HCT116 (cell line): ENCODE data around the gene CCDC81. TPM values are rescaled to one million over a fixed set of nuclear protein-coding genes. Genes with fewer than 3 reads are reported as not detected.

Experiments used
- ATAC-seq: fragments of 200-7000 bp; cut with Tn5 transposase; 2 replicates; pipeline ENCODE4 v1.9.1; 2020; ENCODE audit warnings: mild to moderate bottlenecking, moderate library complexity
- BruUV-seq: library from RNA; stranded (reverse); fragments of 400-500 nt; replicated peaks from 2 replicates; lab custom pipeline; 2021; lab: Mats Ljungman, UMichigan
- CTCF ChIA-PET: fragments of 300-600 bp; sonication (Branson Sonifier 250); formaldehyde crosslinking; loops from one replicate; lab custom pipeline; 2021; ENCODE audit warnings: antibody characterized with exemption; lab: Charles Lee
- POLR2A ChIA-PET: fragments of 300-600, 350-600 bp; sonication (Branson Sonifier 250); formaldehyde crosslinking; loops from one replicate; lab custom pipeline; 2021; ENCODE audit warnings: antibody characterized with exemption; lab: Charles Lee
- RAD21 ChIA-PET, 2 experiments: fragments of 300-600 bp; sonication (Branson Sonifier 250); formaldehyde crosslinking; loops; one replicate each; lab custom pipeline; 2023; ENCODE audit warnings: low total read pairs in 2 of 2; ENCODE audit not compliant: uncharacterized antibody in 2 of 2, unreplicated experiment in 2 of 2, low non-redundant PET in 1 of 2; lab: Charles Lee
- DNase-seq: peaks from one replicate; pipeline ENCODE4 v3.0.0-alpha.2; 2010; ENCODE audit warnings: low read depth, low spot score
- H2AFZ ChIP-seq: fragments of 200-600 bp; shearing (Covaris generic), sonication (generic); 2 replicates; pipeline ENCODE4 v1.6.1; 2017; ENCODE audit warnings: low read depth, mixed run types, mixed read lengths, antibody characterized with exemption, low read length; ENCODE audit not compliant: poor library complexity, severe bottlenecking
- H3K27ac ChIP-seq: 2 replicates; pipeline ENCODE4 v1.5.1; 2012; ENCODE audit warnings: low read depth, low read length
- H3K27me3 ChIP-seq: fragments of 200-600 bp; sonication (generic); 2 replicates; pipeline ENCODE4 v1.6.1; 2016; ENCODE audit warnings: mixed run types, low read length, mixed read lengths; ENCODE audit not compliant: insufficient read depth
- H3K36me3 ChIP-seq, 2 experiments: fragments of 200-500 bp in 1 of 2; fragments of 200-600 bp in 1 of 2; sonication (Bioruptor generic) in 1 of 2; sonication (generic) in 1 of 2; 2 replicates each; pipeline versions ENCODE4 v1.5.1 to v1.6.1; 2014 to 2016; ENCODE audit warnings: low read length in 2 of 2, inconsistent platforms in 1 of 2, mixed read lengths in 1 of 2, mixed run types in 1 of 2; ENCODE audit not compliant: insufficient read depth in 2 of 2, control insufficient read depth in 1 of 2
- H3K4me1 ChIP-seq, 2 experiments: fragments of 200-600 bp in 1 of 2; sonication (generic) in 1 of 2; 2 replicates each; pipeline versions ENCODE4 v1.5.1 to v1.6.1; 2012 to 2017; ENCODE audit warnings: low read length in 2 of 2, inconsistent platforms in 1 of 2, mild to moderate bottlenecking in 1 of 2, mixed read lengths in 1 of 2, mixed run types in 1 of 2, moderate library complexity in 1 of 2; ENCODE audit not compliant: insufficient read depth in 2 of 2, control insufficient read depth in 1 of 2
- H3K4me2 ChIP-seq: fragments of 200-600 bp; sonication (generic); 2 replicates; pipeline ENCODE4 v1.6.1; 2017; ENCODE audit warnings: mixed run types, low read length, mixed read lengths
- H3K4me3 ChIP-seq, 2 experiments: fragments of 200-600 bp in 1 of 2; sonication (generic) in 1 of 2; replicated peaks in 1 of 2; 2 replicates each; pipeline ENCODE4 v1.5.1; 2011 to 2016; ENCODE audit warnings: low read length in 2 of 2, control low read depth in 1 of 2, low read depth in 1 of 2, mild to moderate bottlenecking in 1 of 2, mixed read lengths in 1 of 2, mixed run types in 1 of 2
- H3K79me2 ChIP-seq: fragments of 200-600 bp; sonication (generic); 2 replicates; pipeline ENCODE4 v1.6.1; 2017; ENCODE audit warnings: mild to moderate bottlenecking, mixed run types, low read length, moderate library complexity, mixed read lengths; ENCODE audit not compliant: insufficient read depth
- H3K9ac ChIP-seq: fragments of 200-600 bp; sonication (generic); 2 replicates; pipeline ENCODE4 v1.6.1; 2016; ENCODE audit warnings: low read length, mixed read lengths
- H3K9me2 ChIP-seq: fragments of 200-600 bp; sonication (generic), shearing (Covaris generic); 2 replicates; pipeline ENCODE4 v1.6.1; 2017; ENCODE audit warnings: mixed run types, mild to moderate bottlenecking, moderate library complexity; ENCODE audit not compliant: insufficient read depth
- H3K9me3 ChIP-seq, 2 experiments: fragments of 200-500 bp in 1 of 2; fragments of 200-600 bp in 1 of 2; sonication (Bioruptor generic) in 1 of 2; sonication (generic) in 1 of 2; 2 replicates each; pipeline ENCODE4 v1.6.1; 2014 to 2017; ENCODE audit warnings: low read length in 2 of 2, mixed read lengths in 2 of 2, inconsistent platforms in 1 of 2, low read depth in 1 of 2, mild to moderate bottlenecking in 1 of 2, mixed run types in 1 of 2, moderate library complexity in 1 of 2; ENCODE audit not compliant: control insufficient read depth in 1 of 2, insufficient read depth in 1 of 2
- H4K20me1 ChIP-seq: fragments of 200-600 bp; sonication (generic), shearing (Covaris generic); 2 replicates; pipeline ENCODE4 v1.6.1; 2017; ENCODE audit warnings: mixed run types, mild to moderate bottlenecking, moderate library complexity; ENCODE audit not compliant: insufficient read depth
- ELF1 ChIP-seq: IDR thresholded peaks from 2 replicates; pipeline ENCODE4 v1.6.1; 2012; ENCODE audit warnings: low read depth, borderline replicate concordance
- EZH2phosphoT487 ChIP-seq: fragments of 200-600 bp; IDR thresholded peaks from 2 replicates; pipeline ENCODE4 v1.6.1; 2018; ENCODE audit warnings: antibody characterized with exemption, borderline replicate concordance
- POLR2AphosphoS5 ChIP-seq: IDR thresholded peaks from 2 replicates; pipeline ENCODE4 v1.6.1; 2011; ENCODE audit warnings: mild to moderate bottlenecking, low read depth, low read length, moderate library complexity
- RAD21 ChIP-seq: IDR thresholded peaks from 2 replicates; pipeline ENCODE4 v1.6.1; 2012; ENCODE audit warnings: low read depth, mild to moderate bottlenecking
- SIN3A ChIP-seq: IDR thresholded peaks from 2 replicates; pipeline ENCODE4 v1.6.1; 2012; ENCODE audit warnings: low read depth
- SRF ChIP-seq: IDR thresholded peaks from 2 replicates; pipeline ENCODE4 v1.6.1; 2012; ENCODE audit warnings: low read depth
- TCF7L2 ChIP-seq: IDR thresholded peaks from 2 replicates; pipeline ENCODE4 v1.7.0; 2011; ENCODE audit warnings: borderline replicate concordance, inconsistent platforms; ENCODE audit not compliant: insufficient read depth, insufficient read length; ENCODE audit errors: extremely low read depth
- ZFX ChIP-seq: fragments of 450-650 bp; IDR thresholded peaks from 2 replicates; pipeline ENCODE4 v1.6.1; 2017
- intact Hi-C: fragments of 100-400 bp; cut with micrococcal nuclease; formaldehyde crosslinking; loops from 2 replicates; pipeline ENCODE4 v1.10.0; 2022
- total RNA-seq: library from RNA; stranded (reverse); gene quantifications from one replicate; pipeline ENCODE4 v1.2.1, GENCODE V29; 2021; ENCODE audit not compliant: unreplicated experiment
- TF ChIP-seq, protein P1 (sequence below): IDR thresholded peaks from 2 replicates; pipeline ENCODE4 v1.6.1; 2012; ENCODE audit warnings: low read depth

The CCDC81 gene
- total RNA-seq, 1 experiment from 2014 or later, result 0.69 TPM

DNA sequence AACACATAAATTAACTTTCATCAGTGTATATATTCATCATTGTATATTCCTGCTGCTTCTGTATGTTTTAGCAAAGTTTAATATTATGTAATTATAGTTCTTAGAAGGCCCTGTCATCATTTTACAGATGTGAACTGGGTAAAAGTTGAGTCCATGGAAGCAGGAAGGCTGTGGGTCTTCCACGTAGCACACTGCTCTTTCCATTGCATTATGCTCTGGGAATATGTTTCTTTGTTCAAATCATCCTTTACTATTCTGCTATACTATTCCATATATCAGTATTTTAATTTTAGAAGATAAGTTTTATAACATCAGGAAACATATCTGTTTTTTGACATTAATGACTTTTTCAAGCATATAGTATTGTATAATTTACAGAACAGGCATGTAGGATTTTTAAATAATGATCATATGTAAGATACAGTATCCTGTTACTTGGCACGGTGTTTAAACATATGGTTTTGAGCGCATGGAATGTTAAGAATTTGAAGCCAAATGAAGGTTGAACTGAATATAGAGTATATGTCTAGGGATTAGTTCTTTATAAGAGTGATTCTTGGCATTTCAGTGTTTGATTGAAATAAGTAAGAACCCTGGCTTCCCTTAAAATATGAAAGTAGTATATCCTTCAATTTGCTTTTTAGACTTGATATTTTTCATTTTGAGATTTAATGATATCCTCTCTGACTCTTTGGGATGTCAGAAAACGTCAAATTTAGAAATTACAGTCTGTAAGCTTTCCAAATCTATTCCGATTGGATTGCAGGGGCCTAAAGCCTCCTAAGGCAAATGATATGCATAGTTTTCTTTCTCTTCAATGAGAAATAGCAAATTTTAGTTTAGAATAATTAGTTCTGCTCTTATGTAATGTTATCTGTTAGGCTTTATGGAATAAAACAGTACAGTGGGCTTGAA is 8.6 kb downstream of the CCDC81 start:
- no peak overlapping the region for H3K27ac ChIP-seq
- no peaks in the 10 kb centered on the region for H4K20me1 ChIP-seq
- CTCF ChIA-PET, result no interaction called here

More for the DNA sequence above, 8.6 kb downstream of the CCDC81 start:
- Histone ChIP-seq H3K36me3 (no peaks in the 10 kb centered on the region), H3K79me2 (no peaks in the 10 kb centered on the region), H3K4me2 (no peak overlapping the region), H3K9me2 (no peaks in the 10 kb centered on the region), H3K27me3 (no peaks in the 10 kb centered on the region), H3K9me3 (no peaks in the 10 kb centered on the region), H3K4me3 (no peak overlapping the region), H3K4me1 (peaks cover 0 to 3% of the 10 kb centered on the region in 2 experiments; a peak in 2 of 4 replicates), H3K9ac (no peak overlapping the region), H2AFZ (no peak overlapping the region)
- no peak for DNase-seq
- ChIA-PET RAD21 (no interaction called here), POLR2A (no interaction called here)
- no TSS peak for BruUV-seq
- ATAC-seq, result no peak
- intact Hi-C loops, result no loop called here
- TF ChIP-seq POLR2AphosphoS5, result no peak
- TF ChIP-seq SIN3A, result no peak
- no peak for TF ChIP-seq SRF
- TF ChIP-seq ZFX, result no peak
- no peak for TF ChIP-seq ELF1
- TF ChIP-seq RAD21, result no peak
- TF ChIP-seq EZH2phosphoT487, result no peak
- TF ChIP-seq, protein P1, sequence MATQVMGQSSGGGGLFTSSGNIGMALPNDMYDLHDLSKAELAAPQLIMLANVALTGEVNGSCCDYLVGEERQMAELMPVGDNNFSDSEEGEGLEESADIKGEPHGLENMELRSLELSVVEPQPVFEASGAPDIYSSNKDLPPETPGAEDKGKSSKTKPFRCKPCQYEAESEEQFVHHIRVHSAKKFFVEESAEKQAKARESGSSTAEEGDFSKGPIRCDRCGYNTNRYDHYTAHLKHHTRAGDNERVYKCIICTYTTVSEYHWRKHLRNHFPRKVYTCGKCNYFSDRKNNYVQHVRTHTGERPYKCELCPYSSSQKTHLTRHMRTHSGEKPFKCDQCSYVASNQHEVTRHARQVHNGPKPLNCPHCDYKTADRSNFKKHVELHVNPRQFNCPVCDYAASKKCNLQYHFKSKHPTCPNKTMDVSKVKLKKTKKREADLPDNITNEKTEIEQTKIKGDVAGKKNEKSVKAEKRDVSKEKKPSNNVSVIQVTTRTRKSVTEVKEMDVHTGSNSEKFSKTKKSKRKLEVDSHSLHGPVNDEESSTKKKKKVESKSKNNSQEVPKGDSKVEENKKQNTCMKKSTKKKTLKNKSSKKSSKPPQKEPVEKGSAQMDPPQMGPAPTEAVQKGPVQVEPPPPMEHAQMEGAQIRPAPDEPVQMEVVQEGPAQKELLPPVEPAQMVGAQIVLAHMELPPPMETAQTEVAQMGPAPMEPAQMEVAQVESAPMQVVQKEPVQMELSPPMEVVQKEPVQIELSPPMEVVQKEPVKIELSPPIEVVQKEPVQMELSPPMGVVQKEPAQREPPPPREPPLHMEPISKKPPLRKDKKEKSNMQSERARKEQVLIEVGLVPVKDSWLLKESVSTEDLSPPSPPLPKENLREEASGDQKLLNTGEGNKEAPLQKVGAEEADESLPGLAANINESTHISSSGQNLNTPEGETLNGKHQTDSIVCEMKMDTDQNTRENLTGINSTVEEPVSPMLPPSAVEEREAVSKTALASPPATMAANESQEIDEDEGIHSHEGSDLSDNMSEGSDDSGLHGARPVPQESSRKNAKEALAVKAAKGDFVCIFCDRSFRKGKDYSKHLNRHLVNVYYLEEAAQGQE, result no peak
- TF ChIP-seq TCF7L2, result no peak
